Measurements from ENCODE around the gene MED22. TPM values are rescaled to one million over a fixed set of nuclear protein-coding genes. Genes with fewer than 3 reads are reported as not detected.
A peak's percentile ranks its signal among the peaks of the same experiment; 100 is the strongest.

Gene MED22
- total RNA-seq, 3 donors from 2014 or later (not counting 1 experiment from before 2014, with no cell fraction given) = 23.8 to 37.0 (median 28.1) TPM

DNA sequence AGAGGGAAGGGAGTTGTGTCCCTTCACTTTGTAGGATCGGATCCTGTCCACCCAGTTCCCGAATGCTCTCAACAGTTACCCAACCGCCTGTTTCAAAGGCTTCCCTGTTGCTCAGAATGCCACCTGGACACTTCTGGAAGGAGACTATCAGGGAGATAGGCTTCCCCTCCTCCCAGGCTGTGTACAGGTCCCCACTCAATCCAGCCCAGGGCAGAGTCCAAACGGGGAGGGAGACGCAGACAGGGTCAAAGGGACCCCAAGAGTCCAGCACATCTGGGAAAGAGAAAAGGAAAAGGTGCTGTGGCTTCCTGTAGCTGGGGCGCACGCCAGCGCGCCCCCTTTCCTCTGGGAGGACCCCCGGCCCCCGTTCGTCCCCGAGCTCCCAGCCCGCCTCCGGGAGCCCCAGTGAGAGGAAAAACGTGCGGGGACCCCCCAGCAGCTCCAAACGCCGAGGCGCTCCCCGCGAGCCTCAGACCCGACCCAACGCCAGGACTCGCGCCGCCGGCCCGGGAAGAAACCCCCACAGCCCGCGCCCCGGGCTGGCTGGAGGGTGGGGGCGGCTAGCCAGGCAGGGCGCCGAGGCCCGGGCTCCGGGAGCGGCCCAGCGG is 27.3 kb upstream of the MED22 start:
- Mint-ChIP-seq H3K9me3 (no peaks in the 10 kb centered on the region), H3K27me3 (ENCODE audit: low read depth in 2 of 2) (no peaks in the 10 kb centered on the region), H3K4me3 (peak overlapping the region; percentile 96), H3K36me3 (no peaks in the 10 kb centered on the region), H3K4me1 (peaks cover 35 to 42% of the 10 kb centered on the region in 2 donors), H3K27ac (peak overlapping the region; percentile 95 to 96)
- DNase-seq (peak in 1 of 2 donors; percentile 38), ATAC-seq (peak in 1 of 3 donors; percentile 2)
- Histone ChIP-seq H3K36me3 (ENCODE audit: control insufficient read depth, insufficient read depth, low read length) (peaks cover 8% of the 10 kb centered on the region), H3K27ac (ENCODE audit: low read length) (peak overlapping the region; percentile 75), H3K4me3 (ENCODE audit: low read length) (peak overlapping the region; percentile 72), H3K27me3 (ENCODE audit: control insufficient read depth, insufficient read depth, low read length) (no peaks in the 10 kb centered on the region), H3K4me1 (ENCODE audit: control insufficient read depth, insufficient read depth, low read length) (peaks cover 55% of the 10 kb centered on the region), H3K9me3 (ENCODE audit: control insufficient read depth, insufficient read depth, low read length) (no peaks in the 10 kb centered on the region)
- under 1% methylated on average over 39 of the region's 39 CpGs for WGBS (ENCODE audit: insufficient coverage)
- TF ChIP-seq, protein P1, sequence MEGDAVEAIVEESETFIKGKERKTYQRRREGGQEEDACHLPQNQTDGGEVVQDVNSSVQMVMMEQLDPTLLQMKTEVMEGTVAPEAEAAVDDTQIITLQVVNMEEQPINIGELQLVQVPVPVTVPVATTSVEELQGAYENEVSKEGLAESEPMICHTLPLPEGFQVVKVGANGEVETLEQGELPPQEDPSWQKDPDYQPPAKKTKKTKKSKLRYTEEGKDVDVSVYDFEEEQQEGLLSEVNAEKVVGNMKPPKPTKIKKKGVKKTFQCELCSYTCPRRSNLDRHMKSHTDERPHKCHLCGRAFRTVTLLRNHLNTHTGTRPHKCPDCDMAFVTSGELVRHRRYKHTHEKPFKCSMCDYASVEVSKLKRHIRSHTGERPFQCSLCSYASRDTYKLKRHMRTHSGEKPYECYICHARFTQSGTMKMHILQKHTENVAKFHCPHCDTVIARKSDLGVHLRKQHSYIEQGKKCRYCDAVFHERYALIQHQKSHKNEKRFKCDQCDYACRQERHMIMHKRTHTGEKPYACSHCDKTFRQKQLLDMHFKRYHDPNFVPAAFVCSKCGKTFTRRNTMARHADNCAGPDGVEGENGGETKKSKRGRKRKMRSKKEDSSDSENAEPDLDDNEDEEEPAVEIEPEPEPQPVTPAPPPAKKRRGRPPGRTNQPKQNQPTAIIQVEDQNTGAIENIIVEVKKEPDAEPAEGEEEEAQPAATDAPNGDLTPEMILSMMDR (IDR thresholded peaks at IDR 0.05) = no peak
- intact Hi-C loops (cut with micrococcal nuclease) = loop anchor here (10.0 kb wide), 1 partner anchor 190 kb away; no protein-coding TSS in a partner anchor

DNA sequence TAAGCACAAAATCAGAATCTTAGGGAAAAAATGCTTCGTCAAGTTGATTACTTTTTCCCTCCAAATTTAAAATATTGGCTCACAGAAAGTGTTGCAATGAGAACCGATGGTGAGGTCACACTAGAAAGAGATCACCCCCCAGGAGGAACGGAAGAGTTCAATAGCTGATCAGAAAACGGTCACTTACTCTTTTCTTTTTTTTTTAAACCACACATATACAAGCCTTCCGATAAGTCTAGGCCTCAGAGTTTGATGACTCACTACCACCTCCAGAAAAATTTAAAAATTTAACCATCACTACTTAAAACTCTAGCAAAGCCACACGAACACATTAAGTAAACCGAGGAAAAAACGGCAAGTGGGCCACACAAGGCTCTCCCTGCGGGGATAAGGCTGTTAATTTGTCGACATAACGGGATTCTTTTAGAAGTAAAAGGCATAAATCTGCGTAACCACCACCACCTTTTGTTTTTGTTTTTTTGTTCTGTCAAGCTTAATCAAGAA is 26.7 kb upstream of the MED22 start:
- 15% methylated on average over 11 of the region's 12 CpGs for WGBS (ENCODE audit: insufficient coverage)
- Histone ChIP-seq H3K27me3 (ENCODE audit: control insufficient read depth, insufficient read depth, low read length) (no peaks in the 10 kb centered on the region), H3K27ac (ENCODE audit: low read length) (peak overlapping the region; percentile 75), H3K36me3 (ENCODE audit: control insufficient read depth, insufficient read depth, low read length) (peaks cover 12% of the 10 kb centered on the region), H3K9me3 (ENCODE audit: control insufficient read depth, insufficient read depth, low read length) (no peaks in the 10 kb centered on the region), H3K4me1 (ENCODE audit: control insufficient read depth, insufficient read depth, low read length) (peaks cover 60% of the 10 kb centered on the region), H3K4me3 (ENCODE audit: low read length) (peak overlapping the region; percentile 72)
- Mint-ChIP-seq H3K9me3 (no peaks in the 10 kb centered on the region), H3K4me1 (peaks cover 41 to 47% of the 10 kb centered on the region in 2 donors), H3K36me3 (no peaks in the 10 kb centered on the region), H3K27ac (peak overlapping the region; percentile 95 to 96), H3K27me3 (ENCODE audit: low read depth in 2 of 2) (no peaks in the 10 kb centered on the region), H3K4me3 (peak overlapping the region; percentile 96)
- intact Hi-C loops (cut with micrococcal nuclease) = loop anchor here (10.0 kb wide), 1 partner anchor 190 kb away; no protein-coding TSS in a partner anchor
- peak in 1 of 3 donors; percentile 24 for ATAC-seq
- peak in 1 of 2 donors; percentile 67 for DNase-seq
- TF ChIP-seq, protein P1 (IDR thresholded peaks at IDR 0.05) = no peak

DNA sequence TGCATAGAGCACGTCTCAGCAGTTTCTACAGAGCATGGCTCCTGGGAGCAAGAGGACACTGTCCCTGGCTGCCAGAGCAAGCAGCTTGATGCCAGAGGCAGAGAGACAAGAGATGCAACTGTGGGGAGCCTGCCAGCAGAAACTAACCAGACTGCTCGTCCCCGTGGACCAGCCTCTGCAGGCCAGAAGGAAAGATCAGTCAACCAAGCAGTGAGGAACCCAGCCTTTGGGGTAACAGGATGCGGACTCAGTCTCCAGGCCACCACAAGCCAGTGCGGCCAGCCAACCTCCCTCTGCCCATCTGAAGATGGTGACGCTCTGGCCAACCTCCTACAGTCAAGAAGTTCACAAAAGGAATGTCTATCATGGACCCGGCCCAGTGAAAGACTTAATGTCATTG is 24.2 kb upstream of the MED22 start:
- H3K27ac ChIP-seq (ENCODE audit: low read length) = peak overlapping the region; percentile 89
- peaks cover 85% of the 10 kb centered on the region for H3K4me1 ChIP-seq (ENCODE audit: control insufficient read depth, insufficient read depth, low read length)
- ATAC-seq (no peak), DNase-seq (no peak)
- Mint-ChIP-seq H3K27me3 (ENCODE audit: low read depth in 2 of 2) (no peaks in the 10 kb centered on the region), H3K27ac (peak overlapping the region; percentile 90 to 96), H3K36me3 (no peaks in the 10 kb centered on the region), H3K9me3 (no peaks in the 10 kb centered on the region), H3K4me1 (peaks cover 65 to 72% of the 10 kb centered on the region in 2 donors), H3K4me3 (peak overlapping the region; percentile 85)
- TF ChIP-seq, protein P1 (IDR thresholded peaks at IDR 0.05) = no peak
- WGBS (ENCODE audit: insufficient coverage) = 65% methylated on average over 7 of the region's 7 CpGs
- H3K4me3 ChIP-seq (ENCODE audit: low read length) = no peak overlapping the region
- peaks cover 17% of the 10 kb centered on the region for H3K36me3 ChIP-seq (ENCODE audit: control insufficient read depth, insufficient read depth, low read length)
- intact Hi-C loops (cut with micrococcal nuclease) = loop anchor here (10.0 kb wide), 1 partner anchor 187 kb away; no protein-coding TSS in a partner anchor
- no peaks in the 10 kb centered on the region for H3K9me3 ChIP-seq (ENCODE audit: control insufficient read depth, insufficient read depth, low read length)
- no peaks in the 10 kb centered on the region for H3K27me3 ChIP-seq (ENCODE audit: control insufficient read depth, insufficient read depth, low read length)

All from natural killer cell (primary cell).